ENCODE measurements around the gene SCYGR6. TPM values are rescaled to one million over a fixed set of nuclear protein-coding genes. Genes with fewer than 3 reads are reported as not detected.
A peak's percentile ranks its signal among the peaks of the same experiment; 100 is the strongest.
"Not testable (repeated sequence)": the region's sequence is repeated elsewhere in the genome, so short reads cannot be mapped to it uniquely, and the experiment has no call there.

Gene SCYGR6
- polyA plus RNA-seq (ENCODE audit: insufficient read length), result not detected

GRCh38 chr2:227724394-227725039 is at the start of gene SCYGR6:
TSS of gene SCYGR6 (minus strand) at chr2:227724757. CDS start at chr2:227724757, 0 bp downstream.
- DNase-seq (ENCODE audit: low read depth), result no peak

DNA sequence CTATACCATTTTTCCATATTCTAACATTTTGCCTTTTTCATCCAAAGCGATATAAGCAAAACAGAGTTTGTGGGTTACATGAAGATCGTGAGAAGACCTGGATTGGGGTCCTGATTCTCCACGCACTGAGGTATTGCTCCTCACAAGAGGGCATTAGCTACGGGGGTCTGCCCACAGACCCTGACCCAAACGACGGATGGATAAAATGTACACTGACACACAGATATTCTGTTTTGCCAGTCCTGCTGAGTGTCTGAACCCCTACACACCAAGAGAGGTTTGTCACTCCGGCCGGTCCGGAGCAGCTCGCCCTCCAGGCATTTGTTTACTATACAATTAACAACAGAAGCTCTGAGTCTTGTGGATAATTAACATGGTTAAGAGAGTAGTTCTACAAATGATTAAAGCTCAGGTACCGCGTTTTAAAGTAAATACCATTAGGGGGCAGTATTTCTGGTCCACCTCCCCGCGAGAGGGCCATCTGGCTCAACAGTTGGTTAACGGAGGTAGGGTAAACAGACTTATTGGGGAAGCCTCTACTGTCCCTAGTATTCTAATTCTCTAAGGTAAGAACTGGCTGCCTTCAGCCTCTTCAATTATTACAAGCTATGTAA is 49.6 kb upstream of the SCYGR6 start:
- no peak for DNase-seq (ENCODE audit: low read depth)

DNA sequence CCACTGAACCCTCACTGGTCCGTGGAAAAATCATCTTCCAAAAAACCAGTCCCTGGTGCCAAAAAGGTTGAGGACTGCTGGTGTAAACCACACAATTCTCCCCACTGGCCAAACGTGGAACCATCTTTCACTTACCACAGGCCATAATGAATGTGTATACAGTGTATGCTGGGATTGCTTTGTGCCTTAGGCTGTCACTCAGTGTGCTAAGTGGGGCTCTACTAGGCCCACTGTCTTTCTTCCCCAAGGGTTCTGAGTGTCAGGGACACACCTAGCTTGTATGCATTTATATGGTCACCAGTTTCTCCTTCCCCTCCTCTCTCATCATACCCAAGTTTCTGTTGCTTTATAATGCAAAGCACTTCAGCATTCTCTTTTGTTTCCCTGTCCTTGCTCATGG is 48.4 kb upstream of the SCYGR6 start:
- DNase-seq (ENCODE audit: low read depth), result no peak

GRCh38 chr2:227772197-227772661 is 47.7 kb upstream of the SCYGR6 start:
- no peak for DNase-seq (ENCODE audit: low read depth)

- DNase-seq (ENCODE audit: low read depth), result no peak
Observed at GRCh38 chr2:227767830-227768229, 43.3 kb upstream of the SCYGR6 start.

DNA sequence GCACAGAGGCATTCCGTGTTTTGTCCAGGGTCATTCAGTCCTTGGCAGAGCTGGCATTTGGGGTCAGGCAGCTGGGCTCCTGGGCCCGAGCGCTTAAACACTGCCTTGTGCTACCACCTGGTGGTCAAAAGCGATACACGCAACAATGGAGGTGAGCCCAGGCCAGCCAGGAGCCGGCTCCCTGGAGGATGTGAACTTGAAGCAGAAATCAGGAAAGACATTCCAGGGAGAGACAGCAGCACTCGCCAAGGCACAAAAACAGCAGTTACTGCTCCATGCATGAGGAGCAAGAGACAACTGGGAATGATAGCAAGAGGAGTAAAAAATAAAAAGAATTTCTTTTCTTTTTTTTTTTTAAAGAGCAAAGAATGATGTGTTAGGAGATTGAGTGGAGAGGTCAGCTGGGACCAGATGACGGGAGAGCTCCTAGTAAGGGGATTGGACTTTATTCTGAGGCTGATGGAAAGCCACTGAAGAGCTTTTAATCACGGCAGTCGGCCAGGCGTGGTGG is 41.9 kb upstream of the SCYGR6 start:
- peak; percentile 54 for DNase-seq (ENCODE audit: low read depth)

DNA sequence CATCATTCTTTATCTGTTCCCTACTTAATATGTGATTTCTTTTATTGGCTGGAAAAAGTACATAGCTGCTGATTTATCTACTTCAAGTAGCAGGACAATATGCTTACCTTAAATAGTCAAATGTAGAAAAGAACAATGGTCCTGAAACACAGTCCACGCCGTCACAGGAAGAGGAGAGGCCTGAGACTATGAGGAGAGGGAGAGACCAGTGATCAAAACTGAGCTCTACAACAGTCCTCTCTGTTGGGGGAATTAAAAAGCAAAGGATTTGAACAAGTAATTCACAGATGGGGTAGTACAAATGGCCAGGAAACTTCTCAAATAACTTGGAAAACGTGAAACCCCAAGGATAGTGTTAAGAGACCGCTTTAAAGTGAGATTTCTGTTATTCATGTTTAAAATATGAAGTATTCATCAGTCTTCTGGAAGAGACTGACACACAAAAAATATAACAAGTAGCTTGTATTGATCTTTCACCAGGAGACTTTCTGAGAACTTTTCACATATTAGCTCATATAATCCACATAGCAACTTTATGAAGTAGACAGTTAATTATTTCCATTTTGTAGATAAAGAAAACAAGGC is 41.3 kb upstream of the SCYGR6 start:
- DNase-seq (ENCODE audit: low read depth), result peak; percentile 31

DNA sequence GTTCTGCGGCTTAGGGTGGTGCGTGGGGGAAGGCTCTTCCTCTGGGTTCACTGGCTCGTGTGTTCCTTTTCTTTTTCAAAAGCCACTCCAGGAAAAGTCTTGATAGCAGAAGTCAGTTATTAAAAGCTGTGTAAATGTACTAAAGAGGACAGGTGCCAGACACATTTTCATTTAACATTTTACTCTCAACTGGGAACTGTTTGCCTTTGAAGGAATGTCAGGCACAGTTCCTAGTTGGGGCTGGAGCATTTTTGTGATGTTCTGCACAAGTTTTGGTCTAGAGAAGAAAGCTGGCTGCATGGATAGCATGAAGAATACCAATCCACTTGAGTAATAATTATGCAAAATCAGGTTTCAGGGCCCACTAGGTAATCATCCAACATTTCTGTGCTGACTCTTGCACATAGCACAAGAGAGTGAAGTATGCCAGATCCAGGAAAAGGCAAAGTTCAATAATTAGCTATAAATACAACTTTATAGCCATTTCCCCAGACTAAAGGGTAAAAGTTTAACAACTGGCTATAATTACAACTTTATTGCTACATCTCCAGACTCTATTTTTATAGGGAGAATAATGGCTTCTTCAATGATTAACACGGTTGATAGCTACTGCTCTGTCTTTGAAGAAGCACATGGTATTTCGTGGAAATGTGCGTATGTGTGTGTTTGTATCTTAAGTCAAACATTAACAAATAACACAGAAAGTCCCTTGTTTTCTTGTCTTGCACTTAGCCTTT is 37.4 kb upstream of the SCYGR6 start:
- DNase-seq (ENCODE audit: low read depth), result no peak

- no peak for DNase-seq (ENCODE audit: low read depth)
Observed at GRCh38 chr2:227759411-227760118, 35.0 kb upstream of the SCYGR6 start.

GRCh38 chr2:227756261-227756660 is 31.7 kb upstream of the SCYGR6 start:
- not testable (repeated sequence) for DNase-seq (ENCODE audit: low read depth)

DNA sequence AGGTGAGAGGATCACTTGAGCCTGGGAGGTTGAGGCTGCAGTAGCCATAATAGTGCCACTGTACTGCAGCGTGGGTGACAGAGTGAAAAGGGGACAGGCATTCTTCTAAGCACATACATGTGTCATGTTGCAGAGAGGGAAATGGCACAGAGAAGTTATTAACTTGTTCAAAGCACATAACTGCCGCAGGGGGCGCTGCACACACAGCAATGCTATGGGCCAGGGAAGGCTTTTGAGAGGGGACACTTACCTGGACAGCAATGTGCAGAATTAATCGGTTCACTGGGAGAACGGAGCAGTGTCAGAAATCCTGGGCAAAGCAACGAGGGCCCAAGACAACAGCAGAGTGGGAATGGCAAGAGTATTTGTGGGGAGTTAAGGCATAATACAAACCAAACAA is 23.5 kb upstream of the SCYGR6 start:
- no peak for DNase-seq (ENCODE audit: low read depth)

DNA sequence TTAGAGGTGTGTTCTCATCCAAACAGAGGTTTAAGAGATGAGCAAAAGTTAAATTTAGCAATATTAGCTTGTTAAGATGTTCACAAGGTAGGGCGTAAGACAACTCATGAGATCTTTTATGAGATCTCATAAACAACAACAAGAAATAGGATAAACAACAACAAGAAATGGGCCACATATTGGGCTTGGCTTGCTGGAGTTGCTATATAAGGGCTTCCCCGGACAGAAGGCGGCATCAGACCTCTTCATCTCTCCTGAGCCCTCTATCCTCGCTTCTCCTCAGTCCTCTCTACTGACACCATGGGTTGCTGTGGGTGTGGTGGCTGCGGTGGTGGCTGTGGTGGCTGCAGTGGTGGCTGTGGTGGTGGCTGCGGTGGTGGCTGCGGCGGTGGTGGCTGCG is 21.0 kb upstream of the SCYGR6 start, which contains the start of gene SCYGR8:
Gene SCYGR8, plus strand, starts transcription at position 301 of the 400 bp plus-strand sequence. Its CDS starts 0 bp downstream, at position 301.
- no peak for DNase-seq (ENCODE audit: low read depth)

GRCh38 chr2:227740705-227741104 is 16.1 kb upstream of the SCYGR6 start:
- not testable (repeated sequence) for DNase-seq (ENCODE audit: low read depth)

DNA sequence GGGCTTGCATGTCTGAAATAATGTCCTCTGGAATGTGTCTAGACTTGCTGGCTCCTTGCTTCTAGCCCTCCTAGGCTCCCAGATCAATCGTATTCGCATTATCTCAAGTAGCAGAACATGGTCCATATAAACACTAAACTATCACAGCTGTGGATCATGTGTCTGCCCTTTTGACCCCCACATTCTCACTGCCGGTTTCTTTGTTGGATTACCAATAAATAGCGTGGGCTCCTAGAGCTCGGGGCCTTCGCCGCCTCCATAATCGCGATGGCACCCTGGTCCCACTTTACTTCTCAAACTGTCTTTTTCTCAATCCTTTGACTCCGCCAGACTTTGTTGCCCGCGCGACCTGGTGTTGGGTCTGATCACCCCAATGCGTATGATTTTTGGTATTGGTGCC is 14.8 kb upstream of the SCYGR6 start:
- no peak for DNase-seq (ENCODE audit: low read depth)

DNA sequence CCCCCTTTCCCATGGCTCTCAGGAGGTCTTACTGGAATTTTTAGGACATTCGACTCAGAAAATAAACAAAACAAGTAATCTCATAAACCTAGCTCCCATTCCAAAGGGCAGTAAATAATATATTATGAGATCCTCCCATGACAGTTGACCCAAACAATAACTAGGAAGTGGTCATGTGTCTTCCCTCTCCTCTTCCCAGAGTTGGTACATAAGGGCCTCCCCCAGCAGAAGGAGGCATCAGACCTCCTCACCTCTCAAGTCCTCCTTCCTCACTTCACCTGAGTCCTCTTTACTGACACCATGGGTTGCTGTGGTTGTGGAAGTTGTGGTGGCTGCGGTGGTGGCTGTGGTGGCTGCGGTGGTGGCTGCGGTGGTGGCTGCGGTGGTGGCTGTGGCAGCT is 3.5 kb upstream of the SCYGR6 start, which contains the start of gene SCYGR7:
Gene SCYGR7, plus strand, starts transcription at position 301 of the 400 bp plus-strand sequence. Its CDS starts 0 bp downstream, at position 301.
- DNase-seq (ENCODE audit: low read depth), result no peak

DNA sequence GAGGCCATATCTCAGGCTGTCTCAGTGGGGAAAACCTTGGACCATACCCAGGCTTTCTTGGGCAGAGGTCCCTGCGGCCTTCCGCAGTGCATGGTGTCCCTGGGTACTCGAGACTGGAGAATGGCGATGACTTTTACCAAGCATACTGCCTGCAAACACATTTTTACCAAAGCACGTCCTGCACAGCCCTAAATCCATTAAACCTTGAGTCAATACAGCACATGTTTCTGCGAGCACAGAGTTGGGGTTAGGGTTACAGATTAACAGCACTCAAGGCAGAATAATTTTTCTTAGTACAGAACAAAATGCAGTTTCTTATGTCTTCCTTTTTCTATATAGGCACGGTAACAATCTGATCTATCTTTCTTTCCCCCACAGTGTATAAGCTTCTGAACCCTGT is 1.7 kb downstream of the SCYGR6 start:
- not testable (repeated sequence) for DNase-seq (ENCODE audit: low read depth)

DNA sequence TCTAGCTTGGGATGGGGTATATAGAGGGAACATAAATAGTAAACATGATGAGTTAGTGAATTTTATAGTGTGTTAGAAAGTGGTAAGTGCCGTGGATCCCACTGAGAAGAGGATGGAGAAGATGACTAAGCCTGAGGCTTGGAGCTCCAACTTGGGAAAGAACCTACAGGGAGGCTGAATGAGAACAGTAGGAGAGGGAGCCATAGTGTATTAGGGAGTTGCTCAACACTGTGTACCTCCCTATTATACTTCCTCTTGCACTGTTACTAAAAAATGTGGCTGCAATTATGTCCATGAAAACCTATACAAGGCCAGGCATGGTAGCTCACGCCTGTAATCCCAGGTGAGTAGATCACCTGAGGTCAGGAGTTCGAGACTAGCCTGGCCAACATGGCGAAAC is 3.9 kb downstream of the SCYGR6 start:
- DNase-seq (ENCODE audit: low read depth), result no peak

GRCh38 chr2:227719641-227720040 is 4.9 kb downstream of the SCYGR6 start:
- DNase-seq (ENCODE audit: low read depth), result no peak

- peak; percentile 89 for DNase-seq (ENCODE audit: low read depth)
Observed at GRCh38 chr2:227717687-227718567, 6.6 kb downstream of the SCYGR6 start, which contains the start of gene SLC19A3. TSS of gene SLC19A3 (minus strand) at chr2:227718028. CDS start at chr2:227702318, 15,710 bp downstream.

DNA sequence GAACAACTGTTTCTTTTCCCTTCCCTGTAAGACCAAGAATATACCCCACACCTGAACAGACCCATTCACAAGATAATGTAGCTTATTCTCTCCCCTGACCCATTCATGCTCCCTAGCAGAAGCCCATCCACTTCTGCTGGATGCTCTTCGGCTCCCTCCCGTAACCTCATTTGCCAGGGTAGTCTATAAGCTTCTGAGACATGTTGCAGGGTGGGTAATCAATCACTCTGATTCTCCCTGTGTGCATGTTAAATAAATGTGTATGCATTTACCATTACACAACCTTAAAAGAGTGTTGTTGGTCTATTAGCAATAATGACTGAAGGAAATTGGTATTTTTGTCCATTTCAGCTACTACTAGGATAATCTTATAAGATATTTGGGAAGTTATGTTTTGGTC is 8.1 kb downstream of the SCYGR6 start:
- no peak for DNase-seq (ENCODE audit: low read depth)
